Measurements from ENCODE around the gene TSHZ2.
"Not testable (repeated sequence)": the region's sequence is repeated elsewhere in the genome, so short reads cannot be mapped to it uniquely, and the experiment has no call there.

TSHZ2 gene

DNA sequence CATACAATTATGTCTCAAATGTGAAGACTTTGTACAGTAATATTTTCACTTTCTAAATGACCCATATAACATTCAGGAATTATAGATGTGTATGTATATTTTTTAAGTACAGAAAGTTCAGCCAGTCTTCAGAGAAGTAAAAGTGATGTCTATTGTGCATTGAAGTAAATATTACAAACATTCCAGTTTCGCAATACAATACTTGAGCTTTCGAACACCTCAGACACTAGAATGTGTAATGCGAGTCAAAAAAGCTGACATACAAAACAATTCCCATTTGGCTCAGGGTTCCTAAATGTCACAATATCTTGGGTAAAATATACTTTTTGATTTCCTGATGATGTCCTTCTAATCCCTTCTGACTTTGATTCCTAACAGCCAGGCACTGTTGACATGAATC lies 520.1 kb downstream of the TSHZ2 start:
- no peak for DNase-seq

DNA sequence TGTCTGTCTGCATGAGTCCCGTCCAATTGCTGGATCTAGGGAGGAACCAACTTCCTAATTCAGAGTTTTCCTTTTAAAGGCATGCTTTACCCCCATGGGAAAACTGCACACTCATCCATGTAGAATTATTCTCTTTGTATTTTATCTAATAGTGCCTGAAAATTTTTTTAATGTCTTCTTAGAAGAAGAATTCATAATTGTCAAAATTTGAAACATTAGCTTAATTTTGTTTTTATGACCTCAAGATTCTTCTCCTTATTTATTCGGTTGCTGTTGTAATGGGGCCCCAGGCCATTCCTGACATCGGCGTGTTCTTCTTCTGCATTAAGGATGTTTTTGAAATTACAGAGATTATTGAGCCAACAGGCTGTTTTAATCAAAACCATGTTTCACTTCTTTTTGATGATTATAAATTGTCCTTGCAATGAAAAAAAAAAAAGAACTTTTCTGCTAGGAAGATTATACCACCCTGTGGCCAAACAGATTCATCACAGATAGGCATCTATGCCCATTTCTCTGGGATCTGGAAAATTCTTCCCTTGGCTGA lies 521.2 kb downstream of the TSHZ2 start:
- no peak for DNase-seq

DNA sequence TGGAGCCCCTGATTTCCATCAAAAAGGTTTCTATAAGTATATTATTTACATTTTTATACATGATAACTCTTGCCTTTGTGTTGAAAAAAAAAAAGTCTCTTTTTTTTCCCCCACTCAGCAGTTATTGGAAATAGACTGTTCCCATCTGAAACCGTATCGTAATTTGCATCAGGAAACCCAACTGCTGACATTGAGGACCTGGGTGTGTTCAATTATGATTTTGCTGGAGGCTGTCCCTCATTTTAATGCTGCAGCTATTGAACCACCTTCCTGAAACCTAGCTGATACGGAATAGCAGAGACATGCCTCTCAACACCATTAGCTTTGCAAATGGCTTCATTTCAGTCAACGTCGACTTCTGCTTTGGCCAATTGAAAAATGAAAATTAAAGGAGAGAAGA lies 522.6 kb downstream of the TSHZ2 start:
- no peak for DNase-seq

DNA sequence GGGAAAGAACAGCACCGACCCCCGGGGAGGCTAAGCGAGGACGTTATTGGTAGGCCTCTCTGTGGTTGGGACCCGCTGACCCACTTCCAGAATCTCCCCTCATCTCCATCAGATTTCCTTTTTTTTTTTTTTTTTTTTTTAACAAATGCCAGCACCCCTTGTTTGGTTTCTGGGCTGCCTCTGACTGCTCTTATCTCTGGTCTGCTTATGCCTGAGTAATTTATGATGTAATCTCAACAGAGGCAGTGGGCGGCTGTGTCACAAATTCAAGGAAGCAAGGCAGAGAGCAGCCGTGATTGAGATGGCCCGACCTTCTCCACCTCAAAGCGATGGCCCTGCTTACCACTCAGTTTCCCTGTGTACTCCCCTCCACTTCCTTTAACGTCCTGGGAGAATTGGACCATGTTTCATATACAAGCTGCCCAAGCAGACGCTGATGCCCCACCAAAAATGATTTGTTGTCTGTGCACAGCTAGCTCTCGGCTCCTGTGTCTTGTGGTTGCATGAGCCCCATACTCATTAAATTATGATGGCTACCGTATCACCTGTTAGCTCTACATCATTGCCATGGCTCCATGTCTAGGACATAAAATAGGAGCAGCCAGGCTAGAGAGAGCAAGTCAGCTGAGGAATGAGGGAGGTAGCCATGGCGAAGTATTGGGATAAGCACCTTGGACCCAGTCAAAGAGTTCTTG lies 523.4 kb downstream of the TSHZ2 start:
- DNase-seq: no peak

DNA sequence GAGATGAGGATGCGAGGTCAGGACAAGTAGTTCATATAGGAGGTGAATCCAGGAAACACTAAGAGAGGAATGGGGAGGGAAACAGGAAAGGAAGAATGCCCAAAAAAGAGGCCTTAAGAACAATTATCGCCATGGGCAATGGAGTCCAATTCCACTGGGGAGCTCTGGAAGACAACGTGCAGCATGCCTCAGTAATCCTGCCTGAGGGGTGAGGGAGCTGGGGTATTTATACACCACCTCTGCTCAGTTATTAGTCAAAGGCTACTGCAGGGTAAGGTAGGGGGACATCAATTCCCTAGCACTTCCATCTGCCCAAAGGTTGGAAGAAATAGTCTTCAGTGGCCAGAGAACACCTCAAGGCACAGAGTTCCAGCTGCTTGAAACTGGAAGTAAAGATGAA lies 525.1 kb downstream of the TSHZ2 start:
- no peak for DNase-seq

DNA sequence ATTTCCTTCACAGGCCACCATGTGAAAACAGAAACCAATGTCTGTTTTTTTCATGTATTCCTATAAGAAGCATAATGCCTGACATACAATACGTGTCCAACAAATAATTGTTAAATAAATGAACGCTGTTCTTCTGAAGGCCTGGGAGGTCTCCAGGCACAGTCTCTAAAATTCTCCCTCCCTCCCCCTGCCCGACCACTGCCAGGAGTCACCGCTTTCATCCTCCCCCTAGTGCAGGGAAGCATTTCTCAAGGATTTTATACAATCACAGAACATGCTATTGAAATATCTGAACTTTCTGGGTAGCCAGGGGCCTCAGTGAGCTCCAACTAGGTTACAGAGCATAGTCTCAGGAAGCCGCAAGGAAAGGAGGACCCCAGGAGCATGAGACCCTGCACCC lies 526.2 kb downstream of the TSHZ2 start:
- DNase-seq: no peak

DNA sequence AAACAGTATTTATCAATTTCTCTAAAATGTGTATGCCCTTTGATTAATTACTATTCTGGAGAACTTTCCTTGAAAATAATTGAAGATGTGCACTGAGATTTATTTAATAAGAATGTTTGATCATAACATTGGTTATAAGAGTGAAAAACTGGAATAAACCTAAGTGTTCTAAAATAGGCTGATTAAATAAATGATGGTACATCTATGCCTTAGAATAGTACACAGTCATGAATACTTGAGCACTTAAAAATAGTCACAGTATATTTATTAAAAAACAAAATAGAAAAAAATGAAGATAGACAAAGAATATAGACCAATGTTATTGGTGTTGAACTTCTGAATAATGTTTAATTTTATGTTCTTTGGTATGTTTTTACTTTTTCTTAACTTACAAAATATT lies 528.5 kb downstream of the TSHZ2 start:
- no peak for DNase-seq

DNA sequence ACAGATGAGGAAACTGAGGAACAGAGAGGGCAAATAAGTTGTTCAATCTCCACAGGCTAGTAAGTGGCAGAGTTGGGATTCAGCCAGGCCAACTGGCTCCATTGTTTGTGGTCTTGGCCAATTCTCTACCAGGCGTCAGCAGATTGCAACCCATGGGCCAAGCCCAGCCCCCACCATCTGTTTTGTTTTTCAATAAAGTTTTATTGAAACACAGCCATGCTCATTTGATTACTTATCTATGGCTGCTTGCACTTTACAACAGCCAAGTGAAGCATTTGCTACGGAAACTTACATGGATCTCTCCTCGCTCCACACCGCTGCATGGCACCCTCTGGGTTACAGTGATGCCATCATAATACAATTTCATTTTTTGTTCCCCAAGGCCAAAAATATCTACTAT lies 530.7 kb downstream of the TSHZ2 start:
- no peak for DNase-seq

DNA sequence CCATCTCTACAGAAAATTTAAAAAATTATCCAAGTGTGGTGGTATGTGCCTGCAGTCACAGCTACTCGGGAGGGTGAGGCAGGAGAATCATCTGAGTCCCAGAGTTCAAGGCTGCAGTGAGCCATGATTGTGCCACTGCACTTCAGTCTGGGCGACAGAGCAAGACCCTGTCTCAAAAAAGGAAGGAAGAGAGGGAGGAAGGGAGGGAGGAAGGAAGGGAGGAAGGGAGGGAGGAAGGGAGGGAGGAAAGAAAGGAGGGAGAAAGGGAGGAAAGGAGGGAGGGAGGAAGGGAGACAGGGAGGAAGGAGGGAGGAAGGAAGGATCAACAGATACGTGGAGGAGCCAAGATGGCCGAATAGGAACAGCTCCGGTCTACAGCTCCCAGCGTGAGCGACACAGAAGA lies 531.4 kb downstream of the TSHZ2 start:
- DNase-seq: no peak

DNA sequence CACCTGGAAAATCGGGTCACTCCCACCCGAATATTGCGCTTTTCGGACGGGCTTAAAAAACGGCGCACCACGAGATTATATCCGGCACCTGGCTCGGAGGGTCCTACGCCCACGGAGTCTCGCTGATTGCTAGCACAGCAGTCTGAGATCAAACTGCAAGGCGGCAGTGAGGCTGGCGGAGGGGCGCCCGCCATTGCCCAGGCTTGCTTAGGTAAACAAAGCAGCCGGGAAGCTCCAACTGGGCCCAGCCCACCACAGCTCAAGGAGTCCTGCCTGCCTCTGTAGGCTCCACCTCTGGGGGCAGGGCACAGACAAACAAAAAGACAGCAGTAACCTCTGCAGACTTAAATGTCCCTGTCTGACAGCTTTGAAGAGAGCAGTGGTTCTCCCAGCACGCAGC lies 531.9 kb downstream of the TSHZ2 start:
- DNase-seq: not testable (repeated sequence)

DNA sequence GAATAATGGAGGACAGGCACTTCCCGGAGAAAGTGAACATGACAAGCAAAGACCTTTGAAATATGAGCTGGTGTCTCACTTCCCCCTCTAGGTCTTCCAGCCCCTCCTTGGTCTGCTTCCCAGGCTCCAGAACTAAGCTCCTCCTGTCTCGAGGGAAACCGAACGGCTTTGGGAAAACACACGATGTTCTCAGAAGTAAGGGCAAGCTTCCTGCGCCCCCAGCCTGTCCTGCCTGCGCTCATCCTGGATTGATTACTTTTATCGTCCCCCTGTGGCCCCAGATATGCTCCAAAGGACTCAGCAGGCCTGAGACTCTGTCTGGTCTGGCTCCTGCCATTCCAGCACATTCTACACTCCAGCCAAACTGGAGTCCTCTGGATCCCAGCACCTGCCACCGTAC lies 538.1 kb downstream of the TSHZ2 start:
- no peak for DNase-seq

DNA sequence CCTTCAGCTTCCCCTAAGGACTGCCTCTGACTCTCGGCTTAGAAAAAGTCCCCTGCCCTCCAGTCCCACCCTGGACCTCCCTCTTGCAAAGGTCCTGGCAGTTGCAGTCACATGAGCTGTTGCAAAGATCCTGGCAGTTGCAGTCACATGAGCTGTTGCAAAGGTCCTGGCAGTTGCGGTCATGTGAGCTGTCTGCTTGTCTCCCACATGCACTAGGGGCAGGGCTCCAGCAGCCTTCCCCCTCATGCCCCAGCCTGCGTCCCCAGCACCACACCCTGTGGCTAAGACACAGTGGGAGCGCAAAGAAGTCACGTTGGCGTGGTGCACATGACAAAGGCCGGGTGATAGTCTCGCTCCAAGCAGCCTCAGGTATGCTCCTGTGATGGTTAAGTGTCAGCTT lies 538.5 kb downstream of the TSHZ2 start:
- DNase-seq: no peak

DNA sequence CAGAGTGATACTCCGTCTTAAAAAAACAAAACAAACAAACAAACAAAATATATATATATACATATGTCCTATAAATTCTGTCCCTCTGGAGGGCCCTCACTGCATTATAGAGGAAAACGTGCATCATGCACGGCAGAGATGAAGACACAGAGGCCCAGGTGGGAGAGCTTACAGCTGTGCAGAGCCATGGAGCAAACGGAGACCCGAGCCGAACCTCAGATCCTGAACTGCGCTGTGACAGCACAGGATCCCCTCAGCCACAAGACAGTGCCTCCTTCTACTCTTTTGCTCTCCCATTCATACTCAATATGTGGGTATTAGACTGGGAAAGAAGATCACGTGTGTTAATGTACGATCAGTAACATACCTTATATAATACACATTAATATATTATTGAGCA lies 539.9 kb downstream of the TSHZ2 start:
- no peak for DNase-seq

DNA sequence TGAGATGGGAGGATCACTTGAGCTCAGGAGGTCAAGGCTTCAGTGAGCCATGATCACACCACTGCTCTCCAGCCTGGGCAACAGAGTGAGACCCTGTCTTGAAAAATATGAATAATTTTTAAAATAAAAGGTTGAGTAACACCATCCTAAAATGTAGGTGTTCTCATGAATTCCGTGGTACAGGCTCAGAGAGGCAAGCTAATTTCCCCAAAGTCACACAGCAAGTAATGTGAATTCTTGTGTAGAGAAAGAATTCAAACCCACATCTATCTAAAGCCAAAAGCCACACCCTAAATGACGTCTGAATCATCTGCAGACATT lies 541.0 kb downstream of the TSHZ2 start:
- DNase-seq: no peak

DNA sequence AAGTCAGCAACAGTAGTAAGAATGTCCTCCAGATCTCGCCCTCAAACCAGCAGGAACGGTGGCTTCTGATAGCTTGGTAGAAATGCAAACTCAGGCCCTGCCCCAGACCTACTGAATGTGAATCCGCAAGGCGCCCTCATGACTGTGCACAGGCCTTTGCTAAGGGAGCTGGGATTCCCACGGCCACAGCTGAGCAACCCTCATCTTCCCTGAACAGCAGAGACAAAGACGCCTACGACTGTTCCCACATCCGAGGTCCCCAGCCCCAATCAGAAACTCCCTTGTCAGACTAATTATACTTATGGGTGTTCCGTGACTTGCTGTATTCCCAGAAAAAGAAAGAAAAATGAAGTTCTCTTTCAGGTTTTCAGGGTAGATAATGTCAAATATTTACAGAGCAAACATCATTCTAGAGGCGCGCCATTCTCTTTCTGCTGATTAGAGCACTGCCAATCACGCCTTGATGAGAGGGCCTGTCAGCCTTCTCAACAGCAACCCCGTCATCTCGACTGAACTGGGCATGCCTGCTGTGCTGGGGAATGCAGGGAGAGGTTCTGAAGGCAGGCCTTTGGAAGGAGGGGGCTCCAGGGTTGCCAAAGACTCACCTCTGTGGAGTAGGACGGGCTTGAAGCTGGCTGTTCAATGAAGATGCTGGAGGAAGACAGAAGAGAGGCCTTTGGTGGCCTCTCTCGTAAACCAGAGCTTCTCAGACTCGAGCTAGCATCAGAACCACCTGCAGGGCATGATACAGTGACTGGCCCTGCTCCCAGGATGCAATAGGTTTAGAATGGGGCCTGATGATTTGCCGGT lies 541.5 kb downstream of the TSHZ2 start:
- no peak for DNase-seq

DNA sequence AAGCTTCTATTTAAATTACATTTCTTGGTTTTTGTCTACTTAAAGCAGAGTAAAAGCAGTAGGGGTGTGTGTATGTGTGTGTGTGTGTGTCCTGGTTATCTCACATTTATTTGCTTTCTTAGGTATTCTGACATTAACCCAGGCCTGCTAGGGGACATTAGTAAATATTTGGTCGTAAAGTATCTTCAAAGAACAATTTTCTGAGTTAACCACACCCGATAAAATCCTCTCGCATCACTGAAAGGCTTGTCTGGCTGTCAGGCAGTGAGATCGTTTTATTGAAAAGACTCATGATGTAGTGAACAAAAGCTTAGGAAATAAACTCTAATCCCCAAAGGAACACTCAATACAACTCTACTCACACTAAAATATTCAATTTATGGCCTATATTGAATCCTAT lies 543.6 kb downstream of the TSHZ2 start:
- DNase-seq: no peak

DNA sequence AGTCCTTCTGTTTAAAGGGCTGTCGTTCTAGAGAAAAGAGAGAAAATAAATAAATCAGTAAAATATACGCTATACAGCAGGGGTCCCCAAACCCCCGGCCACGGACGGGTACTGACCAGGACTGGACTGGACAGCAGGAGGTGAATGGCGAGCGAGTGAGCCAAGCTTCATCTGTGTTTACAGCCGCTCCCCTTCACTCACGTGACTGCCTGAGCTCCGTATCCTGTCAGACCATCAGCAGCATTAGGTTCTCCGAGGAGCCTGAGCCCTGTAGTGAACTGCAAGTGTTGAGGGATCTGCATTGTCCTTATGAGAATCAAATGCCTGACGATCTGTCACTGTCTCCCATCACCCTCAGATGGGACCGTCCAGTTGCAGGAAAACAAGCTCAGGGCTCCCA lies 545.0 kb downstream of the TSHZ2 start:
- DNase-seq: no peak

DNA sequence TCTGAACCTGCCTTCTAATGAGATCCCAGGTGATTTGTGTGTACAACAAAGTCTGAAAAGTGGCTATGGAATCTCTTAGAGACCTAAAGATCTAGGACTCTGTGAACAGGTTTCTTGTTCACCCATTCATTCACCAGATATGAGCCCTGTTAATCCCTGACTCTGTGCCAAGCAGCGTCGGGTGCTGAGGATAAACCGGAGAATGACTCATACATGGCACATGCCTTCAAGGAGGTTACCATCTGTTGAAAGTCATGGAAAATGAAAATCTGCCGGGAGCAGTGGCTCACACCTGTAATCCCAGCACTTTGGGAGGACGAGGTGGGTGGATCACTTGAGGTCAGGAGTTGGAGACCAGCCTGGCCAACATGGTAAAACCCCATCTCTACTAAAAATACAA lies 549.3 kb downstream of the TSHZ2 start:
- not testable (repeated sequence) for DNase-seq

DNA sequence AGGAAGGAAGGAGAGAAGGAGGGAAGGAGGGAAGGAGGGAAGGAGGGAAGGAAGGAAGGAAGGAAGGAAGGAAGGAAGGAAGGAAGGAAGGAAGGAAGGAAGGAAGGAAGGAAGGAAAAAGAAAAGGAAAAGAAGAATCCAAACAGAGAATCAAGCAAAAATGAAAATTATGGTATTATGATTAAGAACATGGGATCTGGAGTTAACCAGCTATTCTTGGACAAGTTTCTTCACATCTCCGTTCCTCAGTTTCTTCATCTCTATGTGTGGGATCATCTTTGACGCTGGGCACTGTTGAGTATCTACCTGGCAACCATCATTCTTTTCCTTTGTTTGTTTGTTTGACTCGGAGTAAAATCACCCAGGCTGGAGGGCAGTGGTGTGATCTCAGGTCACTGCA lies 549.9 kb downstream of the TSHZ2 start:
- DNase-seq: no peak

DNA sequence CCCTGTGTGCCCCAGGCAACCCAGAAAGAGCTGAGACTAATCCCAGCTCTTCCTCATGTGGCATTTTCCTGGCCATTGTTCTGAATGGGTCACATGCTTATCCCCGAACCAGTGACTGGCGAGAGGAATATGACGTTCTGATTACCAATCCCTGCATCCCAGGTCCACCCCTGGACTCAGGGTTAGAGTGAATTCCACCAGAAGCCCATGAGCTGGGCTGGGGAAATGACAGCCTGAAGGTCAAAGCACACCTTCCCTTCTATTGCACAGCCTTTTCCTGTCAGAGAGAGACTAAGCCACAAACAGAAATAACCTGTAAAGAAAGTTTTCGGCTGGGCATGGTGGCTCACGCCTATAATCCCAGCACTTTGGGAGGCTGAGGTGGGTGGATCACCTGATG lies 550.5 kb downstream of the TSHZ2 start:
- no peak for DNase-seq

DNA sequence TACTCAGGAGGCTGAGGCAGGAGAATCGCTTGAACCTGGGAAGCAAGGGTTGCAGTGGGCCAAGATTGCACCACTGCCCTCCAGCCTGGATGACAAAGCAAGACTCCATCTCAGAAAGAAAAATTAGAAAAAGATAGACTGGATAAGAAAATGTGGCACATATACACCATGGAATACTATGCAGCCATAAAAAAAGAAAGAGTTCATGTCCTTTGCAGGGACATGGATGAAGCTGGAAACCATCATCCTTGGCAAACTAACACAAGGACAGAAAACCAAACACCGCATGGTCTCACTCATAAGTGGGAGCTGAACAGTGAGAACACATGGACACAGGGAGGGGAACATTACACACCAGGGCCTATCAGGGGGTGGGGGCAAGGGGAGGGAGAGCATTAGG lies 551.5 kb downstream of the TSHZ2 start:
- not testable (repeated sequence) for DNase-seq

DNA sequence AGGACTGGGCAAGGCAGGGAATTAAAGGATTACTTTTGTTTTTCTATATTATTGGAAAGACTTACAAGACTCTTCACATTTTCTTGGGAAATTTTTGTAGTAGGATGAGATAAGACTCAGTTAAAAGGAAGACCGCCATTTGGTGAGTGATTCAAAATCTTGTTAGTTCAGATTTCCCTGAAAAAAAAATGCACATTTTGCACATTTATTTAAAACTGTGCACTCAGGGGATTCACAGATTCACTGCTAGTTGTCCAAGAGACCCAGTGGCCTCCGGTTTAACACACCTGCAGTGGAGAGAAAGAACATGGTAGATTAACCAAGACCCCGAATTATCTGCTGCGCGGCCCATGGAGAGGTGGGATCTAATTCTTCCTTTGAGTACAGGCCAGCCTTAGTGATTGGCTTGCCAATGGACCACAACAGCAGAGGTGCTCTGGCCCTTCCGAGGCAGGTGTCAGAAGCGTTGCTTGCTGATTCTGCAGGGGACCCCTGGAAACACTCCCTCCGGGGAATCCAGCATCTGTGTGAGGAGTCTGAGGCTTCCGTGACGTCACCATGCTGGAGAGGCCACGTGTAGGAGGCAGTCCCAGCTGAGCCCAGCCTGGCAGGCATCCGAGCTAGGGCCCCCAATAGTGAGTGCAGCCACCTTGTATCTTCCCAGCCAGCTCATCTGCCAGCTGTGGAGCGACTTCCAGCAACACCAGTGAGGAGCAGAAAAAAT lies 552.6 kb downstream of the TSHZ2 start:
- DNase-seq: no peak

DNA sequence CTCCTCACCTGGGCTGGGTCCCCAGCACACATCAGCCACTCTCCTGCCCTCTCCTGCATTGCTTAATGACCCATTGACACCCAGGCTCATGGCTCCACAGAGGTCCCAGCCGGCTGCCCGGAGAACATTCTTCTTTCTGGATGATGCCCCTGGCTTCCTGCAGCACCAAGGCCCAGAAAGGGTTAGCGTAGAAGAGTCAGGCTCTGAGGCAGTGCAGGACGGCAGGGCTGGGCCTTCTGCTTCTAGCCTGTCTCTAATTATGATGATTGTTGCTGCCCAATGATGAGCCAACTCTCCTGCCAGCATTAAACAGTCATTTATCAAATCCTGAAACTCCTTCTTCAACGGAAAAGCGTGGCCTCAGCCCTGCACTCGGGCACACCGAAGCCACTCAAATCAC lies 555.0 kb downstream of the TSHZ2 start:
- DNase-seq: no peak

DNA sequence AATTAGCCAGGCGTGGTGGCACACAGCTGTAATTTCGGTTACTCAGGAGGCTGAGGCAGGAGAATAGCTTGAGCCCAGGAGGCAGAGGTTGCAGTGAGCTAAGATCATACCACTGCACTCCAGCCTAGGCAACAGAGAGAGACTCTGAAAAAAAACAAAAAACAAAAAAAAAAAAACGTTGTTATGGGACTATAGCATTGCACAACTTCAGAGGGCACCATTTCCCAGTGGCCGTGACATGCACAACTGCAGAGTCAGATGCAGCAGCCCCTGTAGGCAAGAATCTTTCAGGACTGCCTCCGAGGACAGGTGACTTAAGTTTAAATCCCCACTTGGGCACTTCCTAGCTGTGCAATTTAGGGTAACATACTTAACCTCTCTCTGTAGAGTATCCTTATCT lies 557.5 kb downstream of the TSHZ2 start:
- no peak for DNase-seq
